GM19395 (cell line): ENCODE results near the gene LDLRAD4.

Experiments used
- ATAC-seq: cut with Tn5 transposase; IDR thresholded peaks from one replicate; pipeline ENCODE4 v1.9.1; 2021; ENCODE audit warnings: mild to moderate bottlenecking, moderate library complexity; ENCODE audit not compliant: unreplicated experiment

The LDLRAD4 gene

GRCh38 chr18:13440277-13441248, 222.0 kb downstream of the LDLRAD4 start:
- ATAC-seq: no peak

- ATAC-seq: no peak
These were observed 223.2 kb downstream of the LDLRAD4 start for GRCh38 chr18:13441736-13442135.

- ATAC-seq: no peak
These were observed 223.9 kb downstream of the LDLRAD4 start for GRCh38 chr18:13442451-13442850.

GRCh38 chr18:13443552-13443951, 225.0 kb downstream of the LDLRAD4 start:
- ATAC-seq: no peak

- ATAC-seq: no peak
These were observed 226.1 kb downstream of the LDLRAD4 start for GRCh38 chr18:13444430-13445240.

GRCh38 chr18:13445241-13445897, 226.8 kb downstream of the LDLRAD4 start:
- no peak for ATAC-seq

- no peak for ATAC-seq
These were observed 227.5 kb downstream of the LDLRAD4 start for GRCh38 chr18:13446024-13446423.

- ATAC-seq: no peak
These were observed 228.3 kb downstream of the LDLRAD4 start for GRCh38 chr18:13446610-13447461.

GRCh38 chr18:13447621-13448334, 229.2 kb downstream of the LDLRAD4 start:
- ATAC-seq: no peak

- no peak for ATAC-seq
These were observed 229.8 kb downstream of the LDLRAD4 start for GRCh38 chr18:13448335-13448795.

- ATAC-seq: no peak
These were observed 231.1 kb downstream of the LDLRAD4 start for GRCh38 chr18:13449651-13450050.

GRCh38 chr18:13450289-13451212, 232.0 kb downstream of the LDLRAD4 start:
- peak; percentile 65 for ATAC-seq

GRCh38 chr18:13451213-13451540, 232.6 kb downstream of the LDLRAD4 start:
- no peak for ATAC-seq

- ATAC-seq: no peak
These were observed 233.3 kb downstream of the LDLRAD4 start for GRCh38 chr18:13451661-13452387.

- ATAC-seq: no peak
These were observed 233.8 kb downstream of the LDLRAD4 start for GRCh38 chr18:13452388-13452811.

GRCh38 chr18:13452871-13453680, 234.5 kb downstream of the LDLRAD4 start:
- ATAC-seq: no peak

- no peak for ATAC-seq
These were observed 235.2 kb downstream of the LDLRAD4 start for GRCh38 chr18:13453714-13454113.
